CD4-positive, CD25-positive, alpha-beta regulatory T cell (primary cell): Measurements from ENCODE around the gene CDH13. TPM values are rescaled to one million over a fixed set of nuclear protein-coding genes. Genes with fewer than 3 reads are reported as not detected.

ENCODE experiments used
- ATAC-seq, 2 donors: fragments of 150-1000 bp; cut with Tn5 transposase; one replicate each; pipeline ENCODE4 v1.10.0; 2021; ENCODE audit warnings: low read depth in 2 of 2, moderate number of reproducible peaks in 2 of 2, moderate library complexity in 1 of 2
- DNase-seq, 3 donors: peaks; one replicate each; pipeline versions ENCODE4 v3.0.0 to v3.0.0-alpha.2; 2012 to 2022; ENCODE audit warnings: mixed read lengths in 1 of 3
- H3K27ac ChIP-seq: one replicate; pipeline ENCODE4 v1.7.0; 2013; ENCODE audit warnings: mild to moderate bottlenecking, low read length; ENCODE audit not compliant: insufficient read depth, poor library complexity, severe bottlenecking
- H3K27me3 ChIP-seq: one replicate; pipeline ENCODE4 v1.7.0; 2013; ENCODE audit warnings: low read length; ENCODE audit not compliant: control insufficient read depth, insufficient read depth
- H3K36me3 ChIP-seq: one replicate; pipeline ENCODE4 v1.7.0; 2013; ENCODE audit warnings: mild to moderate bottlenecking, low read length, moderate library complexity; ENCODE audit not compliant: control insufficient read depth, insufficient read depth
- H3K4me1 ChIP-seq: 2 replicates; pipeline ENCODE4 v1.7.0; 2013; ENCODE audit warnings: mild to moderate bottlenecking, low read length; ENCODE audit not compliant: insufficient read depth, control insufficient read depth, poor library complexity, severe bottlenecking
- H3K4me3 ChIP-seq: one replicate; pipeline ENCODE4 v1.7.0; 2013; ENCODE audit warnings: low read depth, mild to moderate bottlenecking, low read length, moderate library complexity
- H3K9me3 ChIP-seq, 2 experiments: 1 replicate in 1 of 2; 2 replicates in 1 of 2; pipeline ENCODE4 v1.7.0; 2013; ENCODE audit warnings: low read length in 2 of 2, mild to moderate bottlenecking in 1 of 2, moderate library complexity in 1 of 2; ENCODE audit not compliant: control insufficient read depth in 2 of 2
- H3K27ac Mint-ChIP-seq, 3 donors: one replicate each; pipeline ENCODE4 v1.8.0; 2020 to 2022; ENCODE audit warnings: mild to moderate bottlenecking in 3 of 3, mixed read lengths in 3 of 3, moderate library complexity in 2 of 3
- H3K27me3 Mint-ChIP-seq: one replicate; pipeline ENCODE4 v1.8.0; 2022; ENCODE audit warnings: mild to moderate bottlenecking, mixed read lengths
- H3K36me3 Mint-ChIP-seq: one replicate; pipeline ENCODE4 v1.8.0; 2020; ENCODE audit warnings: mixed read lengths
- H3K4me1 Mint-ChIP-seq, 4 donors: one replicate each; pipeline ENCODE4 v1.8.0; 2020 to 2022; ENCODE audit warnings: mixed read lengths in 4 of 4, mild to moderate bottlenecking in 1 of 4
- H3K4me3 Mint-ChIP-seq, 4 donors: one replicate each; pipeline ENCODE4 v1.8.0; 2020 to 2022; ENCODE audit warnings: mild to moderate bottlenecking in 4 of 4, mixed read lengths in 4 of 4, moderate library complexity in 3 of 4
- H3K9me3 Mint-ChIP-seq, 7 donors: one replicate each; pipeline ENCODE4 v1.8.0; 2020 to 2022; ENCODE audit warnings: mixed read lengths in 7 of 7, mild to moderate bottlenecking in 3 of 7, moderate library complexity in 2 of 7
- polyA plus RNA-seq, 4 donors: library from polyadenylated mRNA; unstranded; fragments of 300-500 nt; fragmentation: Illumina TruSeq; gene quantifications; one replicate each; pipeline ENCODE4 v1.2.3, GENCODE V29; 2021
- total RNA-seq: library from RNA; stranded (reverse); gene quantifications from one replicate; pipeline ENCODE4 v1.2.3, GENCODE V29; 2022

The CDH13 gene
- total and polyA plus RNA-seq, 5 donors from 2014 or later = not detected

- Mint-ChIP-seq H3K4me3 (no peak overlapping the region), H3K27ac (no peak overlapping the region), H3K9me3 (peaks cover 0 to 10% (median 0%) of the 10 kb centered on the region in 7 donors), H3K4me1 (no peaks in the 10 kb centered on the region), H3K36me3 (no peaks in the 10 kb centered on the region), H3K27me3 (no peaks in the 10 kb centered on the region)
- ATAC-seq (no peak), DNase-seq (no peak)
- H3K9me3 ChIP-seq = peaks cover 0 to 5% of the 10 kb centered on the region in 2 experiments
- no peaks in the 10 kb centered on the region for H3K4me1 ChIP-seq
- no peaks in the 10 kb centered on the region for H3K27me3 ChIP-seq
- H3K27ac ChIP-seq = no peak overlapping the region
- no peaks in the 10 kb centered on the region for H3K36me3 ChIP-seq
- H3K4me3 ChIP-seq = no peak overlapping the region
Observed at GRCh38 chr16:82967424-82967823, 340.7 kb downstream of the CDH13 start.

- DNase-seq (no peak), ATAC-seq (no peak)
- H3K9me3 Mint-ChIP-seq = peaks cover 0 to 8% (median 0%) of the 10 kb centered on the region in 7 donors
- H3K36me3 ChIP-seq = no peaks in the 10 kb centered on the region
- no peak overlapping the region for H3K4me3 ChIP-seq
- H3K27me3 Mint-ChIP-seq = no peaks in the 10 kb centered on the region
- peaks cover 0 to 5% of the 10 kb centered on the region in 2 experiments for H3K9me3 ChIP-seq
- H3K36me3 Mint-ChIP-seq = no peaks in the 10 kb centered on the region
- no peak overlapping the region for H3K27ac ChIP-seq
- H3K4me1 ChIP-seq = no peaks in the 10 kb centered on the region
- no peaks in the 10 kb centered on the region for H3K27me3 ChIP-seq
- H3K27ac Mint-ChIP-seq = peak overlapping the region in 1 of 3 donors; percentile 74
- H3K4me1 Mint-ChIP-seq = no peaks in the 10 kb centered on the region
- no peak overlapping the region for H3K4me3 Mint-ChIP-seq
Observed at GRCh38 chr16:82971126-82971525, 344.4 kb downstream of the CDH13 start.

DNA sequence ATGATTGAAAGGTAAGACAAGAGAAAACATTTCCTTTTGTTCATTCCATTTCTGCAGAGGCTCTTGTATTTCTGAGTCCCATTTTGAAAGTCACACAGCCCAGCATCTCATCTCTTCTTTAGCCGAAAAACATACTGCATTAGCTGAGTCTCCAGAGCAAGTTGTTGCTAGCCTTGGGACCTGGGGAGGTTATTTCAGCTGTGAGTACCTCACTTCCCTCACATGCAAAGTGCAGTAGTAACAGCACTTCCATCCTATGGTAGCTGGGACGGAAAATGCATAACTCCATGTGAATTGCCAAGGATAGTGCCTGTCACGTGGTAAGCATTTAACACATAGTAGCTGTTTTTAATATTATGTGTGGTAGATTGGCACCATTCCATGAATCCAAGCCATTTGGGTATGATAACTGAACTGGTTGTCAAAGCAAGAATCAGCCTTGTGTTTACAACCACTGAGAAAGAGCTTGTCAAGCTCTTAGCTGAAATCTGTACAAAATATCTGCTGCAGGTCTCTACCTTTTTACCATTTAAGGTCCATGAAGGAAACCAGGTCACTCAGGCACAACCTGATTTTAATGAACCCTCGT lies 345.7 kb downstream of the CDH13 start:
- H3K9me3 Mint-ChIP-seq = peaks cover 0 to 4% (median under 1%) of the 10 kb centered on the region in 7 donors
- no peaks in the 10 kb centered on the region for H3K27me3 Mint-ChIP-seq
- ATAC-seq = no peak
- H3K4me1 Mint-ChIP-seq = no peaks in the 10 kb centered on the region
- H3K27ac ChIP-seq = no peak overlapping the region
- no peak overlapping the region for H3K4me3 ChIP-seq
- no peak for DNase-seq
- no peak overlapping the region for H3K27ac Mint-ChIP-seq
- no peaks in the 10 kb centered on the region for H3K4me1 ChIP-seq
- H3K9me3 ChIP-seq = peaks cover 0 to 5% of the 10 kb centered on the region in 2 experiments
- no peaks in the 10 kb centered on the region for H3K36me3 Mint-ChIP-seq
- H3K36me3 ChIP-seq = no peaks in the 10 kb centered on the region
- H3K4me3 Mint-ChIP-seq = no peak overlapping the region
- no peaks in the 10 kb centered on the region for H3K27me3 ChIP-seq

GRCh38 chr16:82979406-82980111 lies 352.8 kb downstream of the CDH13 start:
- peak overlapping the region in 1 of 3 donors; percentile 79 for H3K27ac Mint-ChIP-seq
- peaks cover 0 to 8% (median 2%) of the 10 kb centered on the region in 7 donors for H3K9me3 Mint-ChIP-seq
- H3K36me3 Mint-ChIP-seq = no peaks in the 10 kb centered on the region
- Histone ChIP-seq H3K9me3 (no peaks in the 10 kb centered on the region), H3K27ac (no peak overlapping the region), H3K36me3 (no peaks in the 10 kb centered on the region), H3K4me3 (no peak overlapping the region), H3K27me3 (no peaks in the 10 kb centered on the region), H3K4me1 (no peaks in the 10 kb centered on the region)
- DNase-seq (no peak), ATAC-seq (no peak)
- peak overlapping the region in 1 of 4 donors; percentile 69 for H3K4me3 Mint-ChIP-seq
- H3K4me1 Mint-ChIP-seq = no peaks in the 10 kb centered on the region
- peaks cover 5% of the 10 kb centered on the region for H3K27me3 Mint-ChIP-seq

DNA sequence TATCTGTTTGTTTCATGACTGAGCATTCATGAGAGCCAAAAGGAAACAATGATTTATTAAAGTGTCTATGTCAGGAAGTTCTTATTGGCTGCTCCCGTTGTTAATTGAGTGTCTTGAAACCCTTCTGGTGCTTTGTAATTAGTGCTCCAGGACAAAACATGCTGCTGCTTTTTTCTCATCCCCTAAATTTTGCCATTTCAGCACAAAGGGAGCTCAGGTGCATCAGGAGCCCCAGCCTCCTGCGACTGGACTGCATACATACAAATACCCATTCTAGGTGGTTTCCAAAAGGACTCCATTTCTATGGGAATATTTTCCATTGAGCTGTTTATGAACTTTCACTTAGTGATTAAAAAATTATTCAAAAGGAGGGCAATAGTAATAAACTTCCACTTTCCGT lies 354.0 kb downstream of the CDH13 start:
- peaks cover 5% of the 10 kb centered on the region for H3K27me3 Mint-ChIP-seq
- no peaks in the 10 kb centered on the region for H3K9me3 ChIP-seq
- no peaks in the 10 kb centered on the region for H3K27me3 ChIP-seq
- H3K27ac Mint-ChIP-seq = no peak overlapping the region
- H3K27ac ChIP-seq = no peak overlapping the region
- H3K36me3 Mint-ChIP-seq = no peaks in the 10 kb centered on the region
- DNase-seq (no peak), ATAC-seq (no peak)
- H3K36me3 ChIP-seq = no peaks in the 10 kb centered on the region
- H3K9me3 Mint-ChIP-seq = peaks cover 0 to 8% (median 2%) of the 10 kb centered on the region in 7 donors
- H3K4me1 Mint-ChIP-seq = no peaks in the 10 kb centered on the region
- no peak overlapping the region for H3K4me3 Mint-ChIP-seq
- no peaks in the 10 kb centered on the region for H3K4me1 ChIP-seq
- H3K4me3 ChIP-seq = no peak overlapping the region

DNA sequence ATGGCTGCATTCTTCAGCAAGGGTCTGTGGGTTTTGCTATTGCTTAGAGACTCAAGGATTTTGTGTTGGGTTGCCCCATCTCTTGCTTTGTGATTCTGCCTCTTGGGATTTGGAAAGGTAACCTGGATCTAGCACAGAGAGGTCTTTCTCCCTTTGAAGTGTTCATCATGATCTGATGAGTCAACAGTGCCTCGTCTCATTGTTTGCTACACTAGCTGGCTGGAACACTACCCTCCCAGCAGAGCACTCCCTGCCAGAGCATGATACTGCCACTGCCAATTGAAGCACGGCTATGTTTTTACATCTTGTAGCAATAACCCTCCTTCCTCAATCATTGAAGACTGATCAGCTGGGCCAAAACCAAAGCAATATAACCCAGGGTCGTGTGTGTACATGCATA lies 361.0 kb downstream of the CDH13 start:
- Histone ChIP-seq H3K27me3 (no peaks in the 10 kb centered on the region), H3K9me3 (no peaks in the 10 kb centered on the region), H3K4me1 (no peaks in the 10 kb centered on the region), H3K27ac (no peak overlapping the region), H3K36me3 (no peaks in the 10 kb centered on the region), H3K4me3 (no peak overlapping the region)
- Mint-ChIP-seq H3K4me3 (no peak overlapping the region), H3K36me3 (no peaks in the 10 kb centered on the region), H3K27me3 (no peaks in the 10 kb centered on the region), H3K4me1 (no peaks in the 10 kb centered on the region), H3K27ac (no peak overlapping the region), H3K9me3 (peaks cover 0 to 8% (median 5%) of the 10 kb centered on the region in 7 donors)
- DNase-seq (no peak), ATAC-seq (no peak)

DNA sequence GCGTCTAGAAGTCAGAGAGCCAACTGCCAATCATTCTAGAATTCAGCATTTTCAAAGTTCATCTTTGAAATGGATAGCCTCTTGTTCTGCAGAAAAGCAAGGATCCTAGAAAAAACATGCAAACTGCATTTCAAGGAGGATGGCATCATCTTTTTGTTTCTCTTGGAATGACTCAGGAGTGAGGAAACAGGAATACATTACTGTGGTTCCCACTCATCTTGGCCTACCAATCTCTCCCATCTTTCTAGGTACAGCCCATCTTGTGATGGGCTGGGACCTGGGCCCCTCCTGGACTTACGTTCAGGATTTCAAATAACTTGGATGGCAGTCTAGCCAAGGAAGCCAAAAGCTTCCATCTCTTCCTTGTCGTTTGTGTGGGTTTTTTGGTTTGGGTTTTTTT lies 363.4 kb downstream of the CDH13 start:
- DNase-seq = no peak
- Mint-ChIP-seq H3K27me3 (no peaks in the 10 kb centered on the region), H3K9me3 (peaks cover 0 to 6% (median 2%) of the 10 kb centered on the region in 7 donors), H3K4me1 (no peaks in the 10 kb centered on the region), H3K4me3 (no peak overlapping the region), H3K36me3 (no peaks in the 10 kb centered on the region), H3K27ac (no peak overlapping the region)
- no peaks in the 10 kb centered on the region for H3K27me3 ChIP-seq
- no peak overlapping the region for H3K27ac ChIP-seq
- no peak for ATAC-seq
- H3K4me3 ChIP-seq = no peak overlapping the region
- H3K4me1 ChIP-seq = no peaks in the 10 kb centered on the region
- no peaks in the 10 kb centered on the region for H3K36me3 ChIP-seq
- no peaks in the 10 kb centered on the region for H3K9me3 ChIP-seq

GRCh38 chr16:82991410-82991809 lies 364.6 kb downstream of the CDH13 start:
- Mint-ChIP-seq H3K4me3 (no peak overlapping the region), H3K9me3 (peaks cover 0 to 6% (median 2%) of the 10 kb centered on the region in 7 donors), H3K27me3 (no peaks in the 10 kb centered on the region), H3K36me3 (no peaks in the 10 kb centered on the region), H3K4me1 (no peaks in the 10 kb centered on the region), H3K27ac (no peak overlapping the region)
- no peaks in the 10 kb centered on the region for H3K36me3 ChIP-seq
- H3K27me3 ChIP-seq = no peaks in the 10 kb centered on the region
- ATAC-seq (no peak), DNase-seq (no peak)
- no peak overlapping the region for H3K27ac ChIP-seq
- no peak overlapping the region for H3K4me3 ChIP-seq
- no peaks in the 10 kb centered on the region for H3K4me1 ChIP-seq
- H3K9me3 ChIP-seq = no peaks in the 10 kb centered on the region
